T-helper 1 cell (primary cell): ENCODE results near the gene GLCE.
"Not testable (repeated sequence)": the region's sequence is repeated elsewhere in the genome, so short reads cannot be mapped to it uniquely, and the experiment has no call there.

Experiments
- DNase-seq, 5 donors: peaks; one replicate each; pipeline ENCODE4 v3.0.0-alpha.2; 2012 to 2020

The GLCE gene

DNA sequence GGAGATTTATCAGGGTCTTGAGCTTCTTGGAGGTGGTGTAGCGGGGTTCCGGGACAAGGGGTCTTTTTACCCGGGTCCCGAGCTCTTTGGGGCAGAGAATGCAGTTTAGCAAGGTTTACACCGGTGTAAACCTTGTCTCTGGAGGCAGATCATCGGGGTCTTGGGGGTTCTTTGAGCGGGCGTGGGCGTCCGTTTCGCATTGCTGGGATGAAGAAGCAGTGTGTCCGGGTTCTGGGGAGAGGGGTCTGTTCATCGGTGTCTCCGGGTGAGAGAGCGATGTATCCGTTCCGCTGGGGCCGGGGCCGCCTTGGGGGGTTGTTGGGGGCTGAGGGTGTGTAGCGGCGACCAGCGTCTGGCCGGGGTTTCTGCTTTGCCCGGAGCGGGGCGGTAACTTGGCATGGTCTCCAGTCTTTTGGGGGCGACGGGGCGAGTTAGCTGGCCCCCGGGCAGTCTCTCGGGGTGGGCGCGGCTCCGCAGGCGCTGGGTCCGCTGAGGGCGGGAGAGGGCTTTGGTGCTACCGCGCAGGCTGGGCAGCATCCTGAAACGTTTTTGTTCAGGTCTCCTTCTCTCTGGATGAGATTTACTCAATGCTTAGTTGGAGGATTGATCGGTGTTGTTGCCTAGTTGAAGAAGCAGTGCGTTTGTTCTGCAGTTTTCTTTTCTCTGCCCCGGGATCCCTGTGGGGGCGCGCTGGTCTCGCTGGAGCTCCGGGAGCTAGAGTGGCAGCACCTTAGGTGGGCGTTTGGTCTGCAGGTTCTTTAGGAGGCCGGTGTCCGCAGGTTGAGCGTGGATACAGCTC lies 843 bp downstream of the GLCE start:
- peak in 3 of 5 donors; percentile 2 to 14 (median 5) for DNase-seq

DNA sequence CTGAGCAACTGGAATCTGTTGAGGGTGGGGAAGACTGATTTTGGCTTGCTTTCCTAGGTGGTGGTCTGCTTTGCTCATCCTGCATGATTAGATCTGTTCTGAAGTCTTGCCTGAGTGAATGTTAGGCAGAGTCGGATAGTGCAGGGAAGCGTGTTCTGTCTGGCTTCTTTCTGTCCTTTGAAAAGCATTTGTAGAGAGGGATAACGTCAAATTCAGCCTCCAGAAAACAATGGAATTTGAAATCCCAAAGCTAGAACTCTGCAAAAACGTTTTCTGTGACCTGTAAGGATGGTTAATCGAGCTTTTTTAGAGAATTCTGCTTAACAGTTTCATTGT lies 1.4 kb downstream of the GLCE start:
- no peak for DNase-seq

DNA sequence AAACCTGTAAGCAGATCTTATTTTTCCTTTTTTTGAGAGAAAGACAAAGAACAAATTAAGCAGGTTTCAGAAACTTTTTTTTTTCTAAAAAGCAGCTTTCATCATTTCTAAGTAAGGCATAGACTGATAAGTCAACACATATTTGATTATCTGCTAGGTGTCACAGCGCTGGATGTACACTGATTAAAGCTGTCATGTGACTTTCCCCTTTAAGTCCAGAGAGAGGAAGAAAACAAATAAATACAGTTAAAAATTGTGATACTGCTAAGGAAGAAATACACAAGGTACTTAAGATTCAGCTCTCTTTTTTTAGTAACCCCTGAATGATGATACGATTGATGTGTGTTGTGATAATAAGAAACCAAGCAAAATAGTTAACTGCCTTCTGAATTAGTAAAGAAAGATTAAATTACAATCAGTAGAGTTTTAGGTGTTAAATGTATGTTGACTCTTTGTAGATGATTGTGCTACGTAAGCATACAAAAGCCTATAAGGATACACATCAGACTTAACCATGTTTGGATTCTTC lies 2.8 kb downstream of the GLCE start:
- DNase-seq: no peak

DNA sequence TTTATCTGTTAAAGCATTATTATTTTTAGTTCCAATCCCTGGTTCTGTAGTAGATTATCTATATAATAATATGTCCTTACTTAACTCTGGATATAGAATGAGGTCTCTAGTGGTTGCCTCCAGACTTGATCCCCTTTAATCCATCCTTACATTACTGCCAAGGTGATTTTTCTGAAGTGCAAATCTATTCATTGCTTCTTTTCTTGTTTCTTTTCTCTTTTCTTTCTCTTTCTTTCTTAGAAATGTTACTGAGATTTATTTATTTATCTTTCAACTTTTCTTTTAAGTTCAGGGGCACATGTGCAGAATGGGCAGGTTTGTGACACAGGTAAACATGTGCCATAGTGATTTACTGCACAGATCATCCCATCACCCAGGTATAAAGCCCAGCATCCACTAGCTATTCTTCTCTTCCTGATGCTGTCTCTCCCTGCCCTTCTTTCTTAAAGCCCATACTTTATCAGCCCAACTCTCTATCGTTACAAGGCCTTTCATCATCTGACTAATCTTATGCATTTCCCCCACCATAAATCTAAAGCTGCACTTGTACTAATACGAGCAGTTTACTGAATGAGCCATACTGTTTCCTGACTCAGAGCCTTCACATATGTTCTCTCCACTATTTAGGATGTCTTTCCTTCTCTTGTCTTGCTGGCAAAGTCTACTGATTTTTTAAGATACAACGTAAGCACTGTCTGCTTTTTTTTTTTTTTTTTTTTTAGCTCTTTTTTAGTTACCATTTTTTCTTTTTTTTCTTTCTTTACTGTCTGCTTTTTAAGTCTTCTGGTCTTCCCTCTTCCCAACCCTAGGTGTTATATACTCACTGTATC lies 4.6 kb downstream of the GLCE start:
- no peak for DNase-seq

DNA sequence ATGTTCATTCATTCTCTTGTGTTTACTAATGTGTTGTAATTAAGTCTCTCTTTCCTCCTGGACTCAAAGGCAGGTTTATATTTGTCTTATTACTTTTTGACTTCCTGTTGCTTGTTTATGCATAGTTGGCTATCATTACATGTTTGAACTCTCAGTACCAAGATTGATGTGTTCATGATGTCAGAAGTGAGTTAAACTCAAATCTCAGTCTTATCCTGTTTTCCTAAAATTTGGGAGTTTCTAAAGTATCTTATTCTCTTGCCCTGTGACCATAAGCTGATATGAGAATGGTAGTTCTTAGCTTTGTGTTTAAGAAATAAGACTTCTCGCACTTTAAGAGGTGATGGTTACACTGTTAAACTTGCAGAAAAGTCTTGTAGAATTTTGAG lies 5.2 kb downstream of the GLCE start:
- DNase-seq: no peak

DNA sequence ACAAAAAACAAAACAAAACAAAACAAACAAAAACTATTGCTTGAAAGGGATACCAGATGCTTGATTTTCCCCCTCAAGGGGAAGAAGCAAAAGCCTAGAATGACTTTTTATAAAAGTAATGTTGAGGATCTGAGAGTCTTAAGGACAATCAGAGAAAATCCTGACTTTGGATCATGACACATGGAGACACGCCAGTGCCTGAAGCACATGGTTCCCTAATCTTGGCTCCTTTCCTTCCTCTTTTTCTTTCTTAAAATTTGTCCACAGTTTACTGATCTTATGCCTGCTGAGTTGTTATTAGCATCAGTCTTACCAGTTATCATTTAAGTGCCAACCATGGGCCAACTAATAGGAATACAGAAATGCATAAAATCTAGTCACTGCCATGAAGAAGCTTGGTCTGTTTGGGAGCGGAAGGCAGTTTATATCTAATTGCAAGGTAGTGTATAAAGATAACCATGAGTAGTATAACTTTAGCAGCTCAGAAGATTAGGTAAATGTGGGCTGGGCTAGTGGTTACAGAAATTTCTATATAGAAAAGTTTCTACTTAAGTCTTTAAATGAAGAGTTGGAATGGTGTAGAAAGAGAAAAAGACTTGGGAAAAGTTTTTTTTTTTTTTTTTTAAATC lies 6.9 kb downstream of the GLCE start:
- DNase-seq: no peak

DNA sequence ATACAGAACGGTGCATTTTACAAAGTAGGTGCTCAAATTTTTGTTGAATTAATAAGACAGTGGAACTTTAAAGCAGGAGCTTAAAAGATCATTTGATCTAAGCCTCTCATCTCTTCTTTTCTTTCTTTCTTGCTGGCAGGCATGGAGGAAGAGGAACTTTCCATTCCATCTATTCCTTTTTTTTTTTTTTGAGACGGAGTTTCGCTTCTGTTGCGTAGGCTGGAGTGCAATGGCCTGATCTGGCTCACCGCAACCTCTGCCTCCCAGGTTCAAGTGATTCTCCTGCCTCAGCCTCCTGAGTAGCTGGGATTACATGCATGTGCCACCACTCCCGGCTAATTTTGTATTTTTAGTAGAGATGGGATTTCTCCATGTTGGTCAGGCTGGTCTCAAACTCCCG lies 7.9 kb downstream of the GLCE start:
- DNase-seq: not testable (repeated sequence)

DNA sequence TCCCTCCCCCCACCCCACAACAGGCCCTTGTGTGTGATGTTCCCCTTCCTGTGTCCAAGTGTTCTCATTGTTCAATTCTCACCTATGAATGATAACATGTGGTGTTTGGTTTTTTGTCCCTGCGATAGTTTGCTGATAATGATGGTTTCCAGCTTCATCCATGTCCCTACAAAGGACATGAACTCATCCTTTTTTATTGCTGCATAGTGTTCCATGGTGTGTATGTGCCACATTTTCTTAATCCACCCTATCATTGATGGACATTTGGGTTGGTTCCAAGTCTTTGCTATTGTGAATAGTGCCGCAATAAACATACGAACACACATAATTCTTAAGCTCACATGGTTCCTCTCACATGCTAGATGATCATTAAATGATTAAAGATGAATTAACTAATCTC lies 9.1 kb downstream of the GLCE start:
- not testable (repeated sequence) for DNase-seq

DNA sequence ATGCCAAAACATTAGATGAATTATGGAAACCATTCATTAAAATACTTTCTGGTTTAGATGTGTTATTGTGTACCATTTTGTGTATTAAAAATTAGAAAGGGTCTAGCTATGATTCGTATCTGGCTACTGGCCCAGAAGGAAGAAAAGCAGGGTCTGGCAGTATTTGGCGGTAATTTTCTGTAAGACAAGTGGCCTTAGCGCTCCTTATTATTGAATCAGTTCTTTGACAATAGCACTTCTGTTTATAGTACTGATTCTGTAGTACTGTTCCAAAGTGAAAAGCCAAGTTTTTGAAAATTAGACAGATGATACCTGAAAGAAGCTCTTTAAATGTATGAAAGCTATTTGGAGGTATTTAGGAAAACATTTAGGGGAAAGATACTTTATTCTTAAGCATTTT lies 10.2 kb downstream of the GLCE start:
- DNase-seq: no peak

DNA sequence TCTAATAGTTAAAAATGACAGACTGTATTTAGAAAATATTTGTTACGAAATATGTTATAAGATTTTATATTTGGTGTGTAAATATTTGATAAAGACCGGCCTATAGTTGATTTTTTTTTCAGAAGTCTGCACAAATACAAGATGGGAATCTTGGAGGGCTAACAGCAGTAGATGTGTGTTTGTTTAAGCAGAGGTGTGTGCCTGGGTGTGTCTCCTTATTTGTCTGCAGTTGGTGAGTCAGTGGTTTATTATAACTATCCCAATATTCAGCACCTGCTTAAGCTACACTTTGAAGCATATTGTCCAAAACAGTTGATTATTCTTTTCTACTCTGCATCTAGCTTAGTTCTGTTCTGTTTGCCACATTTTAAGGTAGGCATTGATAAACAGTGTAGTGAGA lies 12.4 kb downstream of the GLCE start:
- DNase-seq: no peak

DNA sequence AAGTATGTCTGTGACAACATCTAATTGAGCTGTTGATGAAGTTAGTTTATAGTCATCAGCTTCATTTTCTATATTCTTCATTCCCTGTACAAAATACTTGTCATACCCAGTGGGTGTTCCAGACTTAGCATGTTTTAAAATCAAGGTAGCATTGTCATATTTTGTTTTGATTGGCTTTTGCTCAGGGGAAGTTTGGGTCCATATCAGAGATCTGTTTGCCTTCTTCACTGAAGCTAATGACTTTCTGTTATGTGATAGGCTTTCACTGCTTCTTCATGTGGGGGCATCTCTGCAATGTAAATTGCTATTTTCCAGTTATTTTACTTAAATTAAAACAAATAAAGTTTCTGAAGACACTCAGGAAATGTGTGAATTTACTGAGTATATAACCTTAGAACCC lies 15.1 kb downstream of the GLCE start:
- no peak for DNase-seq

DNA sequence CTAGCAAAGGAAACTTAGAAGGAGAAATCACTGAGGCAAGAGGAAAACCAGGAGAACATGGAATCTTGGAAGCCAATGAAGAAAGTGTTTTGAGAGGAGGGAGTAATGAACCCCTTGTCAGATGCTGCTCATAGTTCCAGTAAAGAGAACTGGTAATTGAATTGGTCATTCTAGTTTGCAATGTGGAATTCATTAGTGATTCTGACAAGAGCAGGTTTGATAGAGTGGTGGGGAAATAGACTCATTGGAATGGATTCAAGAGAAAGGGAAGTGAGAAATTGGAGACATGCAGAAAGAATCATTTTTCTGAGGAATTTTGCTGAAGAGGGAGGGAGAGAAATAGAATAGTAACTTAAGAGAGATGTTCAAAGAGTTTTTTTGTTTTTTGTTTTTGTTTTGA lies 21.0 kb downstream of the GLCE start:
- no peak for DNase-seq

DNA sequence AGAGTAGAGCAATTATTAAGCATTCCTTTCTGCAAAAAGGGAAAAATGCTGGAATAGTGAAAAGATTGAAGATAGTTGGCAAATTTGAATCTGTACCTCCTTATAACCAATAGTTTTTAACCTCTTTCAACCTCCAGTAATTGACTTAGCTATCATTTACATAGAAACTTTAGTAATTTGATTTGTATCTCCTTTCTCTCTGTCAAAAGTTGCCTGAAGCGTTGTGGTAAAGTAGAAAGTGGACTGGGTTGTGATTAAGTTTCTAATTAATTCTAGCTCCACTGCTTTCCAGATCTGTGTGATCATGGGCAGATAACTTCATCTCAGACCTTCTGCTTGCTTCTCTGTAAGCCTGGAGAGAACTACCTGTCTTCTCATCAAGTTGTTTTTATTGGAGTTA lies 24.8 kb downstream of the GLCE start:
- DNase-seq: no peak

DNA sequence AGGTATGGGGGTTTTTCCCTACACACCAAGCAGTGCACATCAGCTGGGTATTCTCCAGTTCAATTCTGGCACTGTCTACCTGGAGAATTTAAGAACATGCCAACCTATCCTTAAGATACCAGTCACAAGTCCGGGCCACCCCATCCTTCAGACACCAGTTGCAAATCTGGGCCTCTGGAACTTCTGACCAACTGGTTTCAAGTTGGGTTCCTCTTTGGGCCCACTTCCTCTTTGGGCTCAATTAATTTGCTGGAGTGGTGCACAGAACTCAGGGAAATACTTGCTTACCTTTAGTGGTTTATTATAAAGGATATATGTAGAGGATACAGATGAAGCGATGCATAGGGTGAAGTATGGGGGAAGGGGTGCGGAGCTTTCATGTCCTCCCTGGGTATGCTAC lies 25.3 kb downstream of the GLCE start:
- DNase-seq: no peak

DNA sequence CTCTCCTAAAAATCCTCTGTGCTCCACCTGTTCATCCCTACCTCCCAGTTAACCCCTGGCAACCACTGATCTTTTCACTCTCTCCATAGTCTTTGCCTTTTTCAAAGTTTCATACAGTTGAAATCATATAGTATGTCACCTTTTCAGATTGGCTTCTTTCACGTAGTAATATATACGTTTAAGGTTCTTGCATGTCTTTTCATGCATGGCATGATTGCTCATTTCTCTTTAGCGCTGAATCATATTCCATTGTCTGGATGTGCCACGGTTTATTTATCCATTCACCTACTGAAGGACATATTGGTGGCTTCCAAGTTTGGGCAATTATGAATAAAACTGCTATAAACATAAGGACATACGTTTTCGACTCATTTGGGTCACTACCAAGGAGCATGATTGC lies 28.7 kb downstream of the GLCE start:
- no peak for DNase-seq

DNA sequence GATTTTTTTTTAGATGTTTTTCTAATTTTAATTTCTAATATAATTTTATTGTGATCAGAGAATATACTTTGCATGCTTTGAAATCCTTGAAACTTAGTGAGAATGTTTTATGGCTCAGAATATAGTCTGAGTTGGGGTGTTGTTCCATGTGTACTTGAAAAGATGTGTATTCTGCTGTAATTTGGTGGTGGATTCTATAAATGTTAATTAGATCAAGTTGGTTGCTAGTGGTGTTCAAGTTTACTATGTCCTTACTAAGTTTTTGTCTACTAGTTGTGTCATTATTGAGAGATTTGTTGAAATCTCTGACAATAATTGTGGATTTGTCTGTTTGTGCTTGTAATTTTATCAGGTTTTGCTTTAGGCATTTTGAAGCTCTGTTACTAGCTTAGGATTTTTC lies 29.7 kb downstream of the GLCE start:
- DNase-seq: no peak

DNA sequence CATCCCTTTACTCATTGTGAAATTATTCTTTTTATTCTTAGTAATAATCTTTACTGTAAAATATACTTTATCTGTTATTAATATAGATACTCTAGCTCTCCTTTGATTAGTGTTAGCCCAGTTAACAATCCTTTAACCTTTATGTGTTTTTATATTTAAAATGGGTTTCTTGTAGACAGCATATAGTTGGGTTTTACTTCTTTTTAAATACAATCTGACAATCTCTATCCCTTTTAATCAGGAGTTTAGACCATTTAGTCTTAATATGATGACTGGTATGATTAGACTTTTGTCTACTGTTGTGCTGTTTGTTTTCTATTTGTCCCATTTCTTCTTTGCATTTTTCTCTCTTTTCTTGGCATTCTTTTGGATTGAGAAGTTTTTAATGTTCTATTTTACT lies 30.1 kb downstream of the GLCE start:
- no peak for DNase-seq

DNA sequence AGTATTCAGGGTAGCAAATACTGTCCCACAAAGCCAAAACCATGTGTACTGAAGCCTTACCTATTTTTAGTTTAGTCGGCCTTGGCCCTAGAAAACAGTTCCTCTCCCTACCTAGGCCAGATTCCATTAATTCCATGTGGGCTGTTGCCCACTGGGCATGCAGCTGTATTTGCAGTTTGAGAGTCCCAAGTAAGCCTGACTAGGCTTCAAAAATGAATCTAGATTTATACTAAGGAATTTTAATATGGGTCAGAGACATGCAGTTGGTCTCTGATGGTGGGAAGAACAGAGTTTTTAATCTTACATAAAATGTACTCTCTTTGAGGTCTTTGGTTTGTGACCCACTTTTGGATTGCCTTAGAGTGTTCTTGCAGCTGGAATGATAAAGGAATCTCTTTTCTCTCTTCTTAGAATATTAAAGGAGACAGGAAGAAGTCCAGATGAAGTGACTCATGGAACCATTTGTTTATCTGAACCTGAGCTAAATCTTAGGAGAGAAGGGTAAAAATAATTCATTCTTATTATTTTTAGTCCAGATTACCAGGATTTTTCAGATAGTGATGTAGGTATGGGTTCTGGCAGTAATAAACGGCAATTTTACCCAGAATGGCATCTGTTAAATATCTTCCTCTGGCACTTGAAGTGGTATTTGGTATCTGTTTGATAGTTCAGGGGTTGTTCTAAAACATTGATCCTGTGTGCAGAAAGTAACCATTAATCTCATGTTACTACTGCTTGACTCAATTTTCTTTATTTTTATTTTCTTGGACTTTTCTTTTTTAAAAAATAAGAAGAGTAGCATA lies 33.8 kb downstream of the GLCE start:
- DNase-seq: no peak

DNA sequence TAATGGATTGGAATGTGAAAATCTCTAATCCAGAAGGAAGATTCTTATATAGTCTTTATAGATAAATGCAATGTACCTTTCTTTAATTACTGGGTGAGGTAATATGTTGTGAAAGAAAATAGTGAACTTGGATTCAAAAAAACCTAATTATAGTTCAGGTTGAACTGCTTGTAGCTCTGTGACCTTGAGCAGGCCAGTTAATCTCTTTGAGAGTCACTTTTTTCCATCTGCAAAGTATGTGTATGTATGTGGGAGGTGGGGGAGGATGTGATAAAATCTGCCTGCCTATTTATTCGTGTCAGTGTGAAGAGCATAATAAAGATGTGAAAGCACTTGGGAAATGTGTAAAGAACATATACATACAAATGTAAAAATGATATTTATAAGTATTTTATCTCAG lies 34.4 kb downstream of the GLCE start:
- DNase-seq: no peak

DNA sequence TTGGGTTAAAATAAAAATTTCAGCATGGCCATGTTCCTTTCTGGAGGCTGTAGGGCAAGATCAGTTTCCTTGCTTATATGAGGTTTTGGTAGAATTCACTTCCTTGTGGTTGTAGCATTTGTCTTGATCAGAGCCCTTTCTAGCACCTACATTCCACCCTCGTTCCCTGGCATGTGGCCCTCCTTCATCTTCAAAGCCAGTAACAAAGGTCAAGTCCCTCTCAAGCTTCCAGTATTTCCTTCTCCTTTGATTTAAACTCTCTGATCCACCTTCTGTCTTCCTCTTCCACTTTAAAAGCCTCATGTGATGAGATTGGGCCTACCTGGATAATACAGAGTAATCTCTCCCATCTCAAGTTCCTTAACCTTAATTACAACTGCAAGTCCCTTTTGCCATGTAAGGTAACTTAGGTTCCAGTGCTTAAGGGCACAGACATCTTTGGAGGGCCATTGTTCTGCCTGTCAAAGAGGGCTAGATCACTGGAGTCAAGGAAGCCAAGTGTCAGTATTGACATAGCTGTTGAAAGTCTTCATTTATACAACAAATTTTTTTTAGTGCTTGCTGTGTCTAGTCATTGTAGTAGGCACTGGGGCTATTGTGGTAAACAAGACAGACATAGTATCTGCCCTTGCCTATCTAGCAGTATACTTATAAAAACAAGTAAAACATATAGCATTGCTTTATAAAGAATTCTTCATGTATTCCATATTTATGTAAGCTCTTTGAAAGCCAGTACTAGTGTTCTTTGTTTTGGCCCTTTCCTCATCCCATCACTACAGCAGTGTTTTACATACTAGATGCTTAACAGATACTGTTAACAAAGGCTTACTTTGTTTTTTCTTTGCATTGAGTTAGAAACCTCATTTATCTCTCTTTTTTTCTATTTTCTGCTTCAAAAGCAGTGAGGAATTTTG lies 40.7 kb downstream of the GLCE start:
- no peak for DNase-seq

DNA sequence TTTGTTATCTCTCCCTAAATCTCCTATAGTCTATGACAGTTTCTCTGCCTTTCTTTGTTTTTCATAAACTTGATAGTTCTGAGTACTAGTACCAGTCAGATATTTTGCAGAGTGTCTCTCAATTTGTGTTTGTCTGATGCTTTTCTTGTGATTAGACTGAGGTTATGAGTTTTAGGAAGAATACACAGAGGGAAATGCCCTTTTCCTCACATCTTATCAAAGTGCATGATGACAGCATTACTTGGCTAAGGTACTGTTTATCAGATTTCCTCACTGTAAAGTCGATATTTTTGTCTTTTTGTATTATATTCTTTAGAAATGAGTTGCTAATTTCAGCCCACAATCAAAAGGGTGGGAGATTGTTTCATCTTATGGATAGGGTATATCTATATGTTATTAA lies 45.6 kb downstream of the GLCE start:
- no peak for DNase-seq

DNA sequence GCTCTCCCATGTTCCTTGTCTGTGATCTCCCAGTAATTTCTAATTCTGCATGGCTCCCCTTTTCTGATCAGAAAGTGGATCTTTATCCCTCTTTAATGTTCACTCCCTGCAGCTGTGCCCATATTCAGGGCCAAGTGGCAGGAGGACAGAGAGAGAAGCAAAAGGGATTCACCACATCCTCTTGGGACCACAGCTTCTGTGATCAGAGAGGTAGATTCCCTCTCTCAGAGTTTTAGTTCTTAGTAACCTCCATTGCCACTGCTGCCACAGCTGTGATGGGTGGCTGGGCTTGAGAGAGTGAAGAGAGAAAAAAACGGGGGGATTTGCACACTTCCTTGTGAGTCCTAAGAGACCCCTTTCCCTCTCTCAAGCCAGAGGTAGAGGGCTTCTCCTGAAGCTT lies 49.2 kb downstream of the GLCE start:
- no peak for DNase-seq
